NCI-H1092 (cell line): ENCODE results near the gene PLEKHJ1.

Experiments used
- DNase-seq: peaks from one replicate; lab custom pipeline; 2025; lab: John Stamatoyannopoulos, UW

Gene PLEKHJ1

DNA sequence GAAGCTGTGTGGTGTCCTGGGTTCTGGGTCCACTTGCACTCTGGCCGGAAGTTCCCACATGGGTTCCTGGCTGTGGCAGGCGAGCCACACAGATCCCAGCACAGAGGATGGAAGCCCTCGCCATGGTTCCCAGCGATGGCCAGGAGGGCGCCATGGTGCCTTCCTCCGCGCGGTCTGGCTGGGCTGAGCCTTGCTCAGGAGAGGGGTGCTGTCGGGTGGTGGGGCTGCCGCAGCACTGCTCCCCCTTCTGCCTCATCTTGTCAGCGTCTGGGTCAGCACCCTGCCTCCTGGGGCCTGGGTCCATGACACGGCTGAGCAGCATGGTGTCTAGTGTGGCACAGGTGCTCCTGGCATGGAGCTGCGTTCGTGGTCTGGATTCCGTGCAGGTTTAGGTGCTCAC is 38.9 kb downstream of the PLEKHJ1 start:
- no peak for DNase-seq

DNA sequence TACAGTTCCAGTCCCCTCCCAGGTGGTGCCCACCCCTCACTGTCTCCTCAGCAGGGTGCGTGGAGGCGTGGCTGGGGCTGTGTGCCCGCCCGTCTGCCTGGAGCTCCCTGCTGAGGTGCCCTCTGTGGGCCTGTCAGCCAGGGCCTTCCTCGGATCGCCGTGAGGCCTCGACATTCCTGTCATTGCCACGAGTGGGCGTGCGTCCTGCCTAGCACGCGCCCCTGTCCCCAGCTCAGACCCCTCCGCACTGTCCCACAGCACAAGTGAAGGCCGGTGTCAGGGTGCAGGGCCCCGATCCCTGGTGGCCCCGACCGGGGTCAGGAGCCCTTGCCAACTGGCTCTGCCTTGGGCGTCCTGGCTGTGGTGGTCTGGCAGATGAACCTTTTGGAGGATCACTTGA is 40.2 kb downstream of the PLEKHJ1 start:
- no peak for DNase-seq

DNA sequence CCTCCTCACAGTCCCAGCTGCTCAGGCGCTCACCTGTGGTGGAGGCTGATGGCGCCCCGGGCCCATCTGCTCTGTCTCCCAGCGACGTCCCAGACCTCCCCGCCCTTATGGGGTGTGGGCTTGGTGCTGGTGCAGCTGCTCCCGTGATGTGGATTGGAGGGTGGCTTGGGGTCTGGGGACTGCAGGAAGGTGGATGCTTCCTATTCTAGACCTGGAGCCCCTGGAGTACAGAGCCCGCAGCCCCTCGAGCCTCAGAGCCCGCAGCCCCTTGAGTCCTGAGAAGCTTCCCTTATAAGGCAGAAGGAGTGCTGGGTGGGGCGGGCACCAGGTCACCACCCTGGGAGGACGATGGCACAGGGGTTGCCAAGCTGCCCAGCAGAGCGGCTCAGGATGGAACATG is 40.8 kb downstream of the PLEKHJ1 start:
- DNase-seq, result no peak

DNA sequence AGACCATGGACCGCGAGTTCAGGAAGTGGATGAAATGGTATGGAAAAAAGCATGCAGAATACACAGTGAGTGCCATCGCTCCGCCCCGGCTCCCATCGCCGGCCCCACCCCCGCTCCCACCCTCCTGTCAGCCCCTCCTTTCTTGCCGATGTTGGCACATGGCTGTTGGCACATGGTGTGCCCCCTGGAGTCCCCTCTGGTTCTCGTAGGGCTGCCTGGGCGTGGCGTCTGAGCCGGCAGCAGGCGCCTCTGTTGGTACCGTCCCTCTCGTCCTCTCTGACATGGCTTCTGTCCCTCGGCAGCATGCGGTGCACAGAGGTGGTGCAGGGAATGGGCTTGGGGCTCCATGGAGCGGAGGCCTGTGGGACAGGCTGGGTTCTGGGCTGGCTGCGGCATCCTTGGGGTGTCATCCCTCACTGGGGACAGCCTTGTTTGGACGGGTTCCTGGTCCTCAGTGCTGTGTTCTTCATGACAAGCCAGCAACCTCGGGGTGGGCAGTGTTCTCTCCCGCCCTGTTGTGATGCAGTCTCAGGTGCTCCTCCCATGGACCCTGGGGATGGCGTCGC is 41.5 kb downstream of the PLEKHJ1 start:
- no peak for DNase-seq

DNA sequence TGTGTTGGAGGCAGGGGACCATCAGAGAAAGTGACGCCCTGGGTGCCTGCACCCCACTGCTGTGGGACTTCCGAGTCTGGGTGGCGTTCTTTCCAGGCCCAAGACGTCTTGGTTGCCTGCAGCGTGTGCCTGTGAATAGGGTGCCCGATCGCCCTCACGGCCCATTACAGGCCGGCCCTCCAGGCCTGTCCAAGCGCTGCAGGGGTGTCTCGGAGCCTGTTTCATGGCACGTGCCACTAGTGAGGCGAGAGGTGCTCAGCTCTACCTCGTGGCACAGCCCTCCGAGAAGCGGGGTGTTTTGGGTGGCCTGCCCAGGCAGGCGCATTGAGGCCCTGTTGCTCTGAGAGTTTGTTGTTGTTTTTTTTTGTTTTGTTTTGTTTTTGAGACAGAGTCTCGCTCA is 42.3 kb downstream of the PLEKHJ1 start:
- no peak for DNase-seq

DNA sequence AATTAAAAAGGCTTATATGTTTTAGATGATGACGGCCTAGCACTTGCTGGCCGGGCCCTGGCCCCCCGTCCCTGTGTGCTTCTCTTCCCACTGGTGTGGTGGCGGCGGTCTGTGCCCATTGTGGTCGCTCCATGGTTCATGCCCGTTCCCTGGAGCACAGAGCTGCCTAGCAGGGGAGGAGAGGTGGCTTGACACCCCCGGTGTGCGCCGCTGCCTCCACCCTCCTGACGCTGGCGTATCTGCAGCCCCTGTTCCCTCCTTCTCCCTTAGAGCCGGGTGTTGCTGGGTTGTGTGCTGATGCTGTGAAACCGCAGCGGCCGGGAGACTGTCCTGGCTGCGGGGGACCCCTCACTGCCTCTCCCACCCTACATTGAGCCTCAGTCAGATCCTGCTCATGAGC is 43.3 kb downstream of the PLEKHJ1 start:
- DNase-seq, result no peak

DNA sequence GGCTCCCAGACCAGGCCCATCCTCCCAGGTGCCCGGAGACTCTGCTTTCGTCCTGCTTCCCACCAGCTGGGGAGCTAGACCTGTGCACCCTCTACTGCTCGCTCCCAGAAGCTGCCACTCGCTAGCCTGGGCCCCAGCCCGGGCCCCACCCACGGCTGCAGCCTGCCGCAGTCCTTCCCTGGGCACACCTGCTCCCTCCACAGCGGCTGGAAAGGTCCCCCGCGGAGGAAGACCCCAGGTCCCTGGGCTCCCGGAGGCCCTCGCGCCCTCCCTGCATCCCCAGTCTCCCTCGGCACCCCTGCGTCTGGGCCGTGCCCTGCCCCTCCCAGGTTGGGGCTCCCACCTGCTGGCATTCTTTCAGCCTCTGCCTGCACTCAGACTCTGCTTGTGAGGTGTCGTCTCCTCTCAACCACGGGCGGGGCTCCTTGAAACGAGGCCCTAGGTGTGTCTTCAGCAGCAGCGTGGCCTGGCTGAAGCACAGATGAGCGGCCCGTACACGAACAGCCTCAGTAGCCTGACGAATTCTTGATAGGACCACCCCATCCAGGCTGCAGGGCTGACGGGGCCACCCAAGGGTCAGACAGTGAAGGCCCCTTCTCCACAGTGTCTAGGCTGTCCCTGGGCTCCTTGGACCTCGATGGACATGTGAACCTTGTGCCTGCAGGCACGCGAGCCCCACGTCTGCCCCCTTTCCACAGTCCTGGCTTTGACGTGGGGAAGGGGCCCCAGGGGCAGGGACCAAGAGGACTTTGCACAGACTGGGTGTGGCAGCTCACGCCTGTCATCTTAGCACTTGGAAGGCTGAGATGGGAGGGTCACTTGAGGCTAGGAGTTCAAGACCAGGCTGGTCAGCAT is 44.4 kb downstream of the PLEKHJ1 start:
- no peak for DNase-seq

DNA sequence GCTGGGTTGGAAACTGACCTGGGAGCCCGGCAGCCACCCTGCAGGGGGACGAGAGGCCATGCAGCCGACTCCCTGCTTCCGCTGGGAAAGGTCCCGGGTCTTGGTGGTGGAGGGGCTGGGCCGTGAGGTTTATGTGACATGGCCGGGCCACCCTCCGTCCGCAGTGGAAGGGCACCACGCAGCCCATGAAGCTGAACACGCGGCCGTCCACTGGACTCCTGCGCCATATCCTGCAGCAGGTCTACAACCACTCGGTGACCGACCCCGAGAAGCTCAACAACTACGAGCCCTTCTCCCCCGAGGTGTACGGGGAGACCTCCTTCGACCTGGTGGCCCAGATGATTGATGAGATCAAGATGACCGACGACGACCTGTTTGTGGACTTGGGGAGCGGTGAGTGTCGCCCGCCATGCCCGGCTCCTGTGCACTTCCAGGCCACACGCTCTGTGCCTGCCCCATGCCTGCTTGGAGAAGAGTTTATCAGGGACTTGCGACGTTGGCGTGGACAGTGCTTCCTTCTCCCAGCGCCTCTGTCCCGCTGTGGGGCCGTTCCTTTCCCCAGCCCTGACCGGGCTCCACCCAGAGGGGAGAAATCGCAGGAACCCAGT is 45.2 kb downstream of the PLEKHJ1 start:
- no peak for DNase-seq

DNA sequence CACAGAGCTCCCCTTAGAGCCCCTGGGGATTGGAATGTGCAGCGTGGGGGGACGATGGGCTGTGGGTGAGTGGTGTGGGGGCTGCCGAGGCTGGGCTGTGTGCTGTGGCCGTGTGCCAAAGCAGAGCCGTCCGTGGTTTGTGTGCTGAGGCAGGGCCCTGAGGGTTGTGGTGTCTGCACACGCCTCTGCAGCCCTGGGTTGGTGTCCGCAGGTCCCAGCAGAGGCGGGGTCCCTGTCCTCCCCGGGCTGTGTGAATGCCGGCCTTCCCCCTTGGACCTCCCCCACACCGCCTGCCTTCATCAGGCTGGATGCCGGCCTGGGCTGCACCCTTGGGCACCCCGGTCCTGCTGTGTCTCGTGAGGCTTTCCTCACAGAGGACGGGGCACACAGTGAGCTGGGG is 46.2 kb downstream of the PLEKHJ1 start:
- DNase-seq, result no peak

DNA sequence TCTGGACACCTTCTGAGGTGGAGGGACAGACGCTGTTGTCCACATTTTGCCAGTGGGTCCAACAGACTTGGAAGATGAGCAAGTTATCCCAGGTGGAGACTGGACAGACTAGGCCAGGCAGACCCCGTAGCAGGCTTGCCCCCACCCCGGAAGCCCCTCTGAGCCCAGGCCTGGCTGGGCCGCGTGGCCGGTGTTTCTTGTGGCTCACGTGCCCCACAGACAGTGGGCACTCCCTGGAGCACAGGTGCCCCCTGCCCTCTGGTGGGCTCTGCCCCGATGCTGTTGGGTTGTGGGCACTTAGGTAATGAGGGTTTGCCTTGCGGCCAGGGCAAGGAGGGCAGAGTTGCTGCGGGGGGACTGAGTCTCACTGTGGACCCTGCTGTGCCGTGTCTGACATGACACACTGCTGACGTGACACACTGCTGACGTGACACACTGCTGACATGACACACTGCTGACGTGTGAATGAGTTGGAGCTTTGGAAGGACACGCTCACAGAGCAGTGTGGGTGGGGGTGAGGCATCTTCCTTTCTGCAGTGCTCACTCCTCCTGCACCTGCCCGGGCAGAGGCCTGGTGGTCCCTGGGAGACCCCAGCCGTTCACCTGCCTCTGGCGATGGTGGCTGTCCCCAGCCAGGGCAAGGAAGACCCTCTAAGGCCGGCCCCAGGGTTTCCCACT is 47.3 kb downstream of the PLEKHJ1 start:
- DNase-seq, result no peak

DNA sequence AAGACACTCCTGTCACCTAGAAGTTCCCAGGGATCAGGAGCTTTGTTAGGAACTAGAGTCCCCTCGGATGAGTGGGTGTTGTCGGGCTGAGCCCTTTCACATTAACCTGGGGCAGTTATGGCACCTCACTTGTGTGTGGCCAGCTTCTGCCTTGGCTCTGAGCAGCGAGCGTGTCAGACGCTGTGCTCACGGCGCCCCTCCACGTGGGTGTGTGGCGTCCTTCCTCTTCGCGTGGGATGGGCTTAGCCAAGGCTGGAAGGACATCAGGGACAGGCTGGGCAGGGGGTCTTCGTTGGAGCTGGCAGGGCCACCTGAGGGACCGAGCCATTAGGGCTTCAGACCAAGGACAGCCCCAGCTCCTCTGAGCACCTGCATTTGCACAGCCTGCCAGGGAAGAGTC is 49.0 kb downstream of the PLEKHJ1 start:
- DNase-seq, result no peak

DNA sequence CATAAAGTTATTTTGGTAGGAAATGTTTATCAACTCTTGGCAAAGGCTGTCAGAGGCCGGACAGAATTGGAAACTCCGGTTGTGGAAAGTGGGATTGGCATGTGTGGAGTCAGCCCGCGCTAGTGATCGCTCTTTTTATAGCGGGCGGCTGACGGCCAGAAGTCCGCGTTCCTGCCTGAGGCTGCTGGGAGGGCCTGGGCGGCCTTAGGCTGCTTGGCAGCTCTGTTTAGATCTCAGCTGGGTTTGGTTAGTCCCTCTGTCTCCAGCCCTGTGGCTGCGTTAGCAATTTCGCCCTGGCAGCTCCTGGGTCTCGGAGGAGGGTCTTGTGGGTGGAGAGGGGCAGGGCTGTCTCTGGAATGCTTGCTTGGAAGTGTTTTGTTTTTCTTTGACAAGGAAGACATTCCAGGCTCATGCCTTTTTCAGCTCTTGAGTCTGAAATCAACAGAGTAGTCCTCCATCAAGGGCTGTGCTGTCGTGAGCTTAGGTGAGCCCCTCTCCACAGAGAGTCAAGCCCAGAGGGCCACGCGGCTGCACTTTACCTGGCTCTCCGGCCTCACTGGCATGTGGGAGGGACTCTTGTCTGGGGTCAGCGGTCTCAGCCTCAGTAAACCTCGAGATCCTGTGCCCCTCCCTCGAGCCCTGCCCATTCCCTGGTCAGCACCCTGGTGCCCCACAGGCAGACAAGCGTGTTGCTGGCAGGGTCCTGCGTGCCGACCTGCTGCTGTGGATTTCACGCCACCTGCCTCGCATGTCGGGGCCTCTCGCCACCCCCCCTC is 49.9 kb downstream of the PLEKHJ1 start:
- no peak for DNase-seq

DNA sequence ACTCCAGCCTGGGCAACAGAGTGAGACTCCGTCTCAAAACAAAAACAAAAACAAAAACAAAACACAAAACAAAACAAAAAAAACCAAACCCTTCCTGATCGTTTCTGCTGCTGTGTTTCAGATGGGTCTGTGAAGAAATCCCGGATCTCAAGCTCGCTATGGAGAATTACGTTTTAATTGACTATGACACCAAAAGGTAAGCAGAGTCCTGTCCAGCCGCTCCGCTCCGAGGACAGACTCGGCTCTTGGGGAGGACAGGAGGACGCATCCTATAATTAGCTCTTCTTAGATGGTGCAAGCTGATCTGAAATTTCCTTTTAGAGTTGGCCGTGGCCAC is 50.4 kb downstream of the PLEKHJ1 start:
- no peak for DNase-seq

DNA sequence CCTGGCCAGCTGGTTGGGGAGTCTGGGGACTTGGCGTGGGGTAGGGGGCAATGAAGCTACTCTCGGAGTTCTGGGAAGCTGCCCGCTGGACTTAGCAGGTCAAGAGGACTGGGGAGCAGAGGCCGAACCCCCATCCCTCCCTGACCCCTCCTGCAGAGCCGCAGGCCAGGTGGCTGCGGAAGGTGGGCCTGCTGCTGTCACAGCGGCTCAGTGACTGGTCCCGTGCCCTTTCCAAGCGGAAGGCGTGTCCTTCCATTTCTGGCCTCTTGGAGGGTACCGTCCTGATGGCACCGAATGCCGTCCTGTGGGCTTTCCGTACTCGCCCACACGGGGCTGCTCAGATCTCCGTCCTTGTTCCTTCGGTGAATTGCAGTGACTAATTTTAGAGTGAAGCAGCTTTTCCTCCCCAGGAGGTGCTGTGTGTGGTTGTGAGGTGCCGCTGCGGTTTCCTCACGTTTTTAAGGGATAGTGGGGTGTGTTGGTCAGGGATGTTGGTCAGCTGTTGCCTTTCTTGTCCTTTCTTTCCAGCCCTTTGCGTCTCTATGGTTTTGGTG is 51.6 kb downstream of the PLEKHJ1 start:
- no peak for DNase-seq
